K562 (cell line): Measurements from ENCODE around the gene USP24. TPM values are rescaled to one million over a fixed set of nuclear protein-coding genes. Genes with fewer than 3 reads are reported as not detected.

ENCODE experiments used
- ARHGAP35 ChIP-seq: fragments of 450-650 bp; IDR thresholded peaks from 2 replicates; pipeline ENCODE4 v1.6.1; 2018; ENCODE audit not compliant: partially characterized antibody
- CBFA2T2 ChIP-seq: fragments of 450-650 bp; conservative IDR thresholded peaks from 2 replicates; pipeline ENCODE4 v1.6.1; 2017; ENCODE audit warnings: mild to moderate bottlenecking
- CEBPG ChIP-seq, 3 experiments: fragments of 200-800 bp in 1 of 3; sonication (Bioruptor generic) in 1 of 3; sonication (generic) in 1 of 3; formaldehyde crosslinking in 1 of 3; IDR thresholded peaks in 2 of 3; conservative IDR thresholded peaks in 1 of 3; 2 replicates each; pipeline versions ENCODE4 v1.6.1 to v1.8.0; 2016 to 2022; ENCODE audit warnings: missing compliant biosample characterization in 2 of 3, missing genetic modification characterization in 2 of 3, mild to moderate bottlenecking in 1 of 3, missing genetic modification reagents in 1 of 3
- COPS2 ChIP-seq: fragments of 450-650 bp; conservative IDR thresholded peaks from 2 replicates; pipeline ENCODE4 v1.6.1; 2016; ENCODE audit warnings: mild to moderate bottlenecking, moderate library complexity
- EGR1 ChIP-seq: fragments of 450-650 bp; conservative IDR thresholded peaks from 2 replicates; pipeline ENCODE4 v1.6.1; 2017; ENCODE audit warnings: mild to moderate bottlenecking
- ESRRA ChIP-seq: fragments of 450-650 bp; IDR thresholded peaks from 2 replicates; pipeline ENCODE4 v1.6.1; 2014; ENCODE audit warnings: low read depth, mild to moderate bottlenecking, moderate library complexity, borderline replicate concordance
- FOSL1 ChIP-seq: fragments of 200-800 bp; sonication (Bioruptor generic); conservative IDR thresholded peaks from 2 replicates; pipeline ENCODE4 v1.6.1; 2016; ENCODE audit warnings: missing genetic modification characterization, missing compliant biosample characterization
- FOXA3 ChIP-seq, 2 experiments: fragments of 450-650 bp in 1 of 2; sonication (generic) in 1 of 2; formaldehyde crosslinking; IDR thresholded peaks in 1 of 2; conservative IDR thresholded peaks in 1 of 2; 2 replicates each; pipeline versions ENCODE4 v1.4.0 to v1.8.0; 2020 to 2022; ENCODE audit warnings: mild to moderate bottlenecking in 2 of 2, missing genetic modification reagents in 1 of 2
- GABPB2 ChIP-seq: fragments of 250-450 bp; sonication (Bioruptor Pico); conservative IDR thresholded peaks from 2 replicates; pipeline ENCODE4 v1.5.1; 2021; ENCODE audit warnings: mild to moderate bottlenecking
- GATAD2A ChIP-seq: fragments of 450-650 bp; IDR thresholded peaks from 2 replicates; pipeline ENCODE4 v1.6.1; 2017
- KAT8 ChIP-seq: fragments of 450-650 bp; IDR thresholded peaks from 2 replicates; pipeline ENCODE4 v1.6.1; 2016; ENCODE audit warnings: low read depth, mild to moderate bottlenecking
- MAFF ChIP-seq: IDR thresholded peaks from 2 replicates; pipeline ENCODE4 v1.6.1; 2012; ENCODE audit warnings: low read length, improper control_type of control experiment
- MAFG ChIP-seq: fragments of 450-650 bp; conservative IDR thresholded peaks from 2 replicates; pipeline ENCODE4 v1.6.1; 2016; ENCODE audit warnings: missing genetic modification characterization, missing compliant biosample characterization
- NR1H2 ChIP-seq: sonication (generic); formaldehyde crosslinking; IDR thresholded peaks from 2 replicates; pipeline ENCODE4 v1.4.0; 2020; ENCODE audit warnings: mild to moderate bottlenecking, missing genetic modification reagents
- PHTF2 ChIP-seq: fragments of 250-450 bp; sonication (Bioruptor Pico); IDR thresholded peaks from 2 replicates; pipeline ENCODE4 v1.5.0; 2021; ENCODE audit warnings: mild to moderate bottlenecking
- XRCC5 ChIP-seq: fragments of 200-400 bp; formaldehyde crosslinking; IDR thresholded peaks from 2 replicates; pipeline ENCODE4 v1.6.1; 2017; ENCODE audit warnings: low read depth, mild to moderate bottlenecking, low read length
- ZBTB7A ChIP-seq: IDR thresholded peaks from 2 replicates; pipeline ENCODE4 v1.6.1; 2011; ENCODE audit warnings: low read depth, mild to moderate bottlenecking, low read length, moderate library complexity, borderline replicate concordance; ENCODE audit not compliant: control insufficient read depth
- ZNF232 ChIP-seq: sonication (generic); formaldehyde crosslinking; IDR thresholded peaks from 2 replicates; pipeline ENCODE4 v1.8.0; 2022; ENCODE audit warnings: mild to moderate bottlenecking, missing genetic modification reagents
- ZNF316 ChIP-seq: fragments of 450-650 bp; IDR thresholded peaks from 2 replicates; pipeline ENCODE4 v1.6.1; 2016
- ZNF561 ChIP-seq: fragments of 450-650 bp; formaldehyde crosslinking; conservative IDR thresholded peaks from 2 replicates; pipeline ENCODE4 v1.4.0; 2020; ENCODE audit warnings: mild to moderate bottlenecking, moderate library complexity
- ZNF668 ChIP-seq: fragments of 250-450 bp; sonication (Bioruptor Pico); IDR thresholded peaks from 2 replicates; pipeline ENCODE4 v1.8.0; 2022; ENCODE audit warnings: mild to moderate bottlenecking, inconsistent platforms
- ZNF695 ChIP-seq: fragments of 450-650 bp; formaldehyde crosslinking; IDR thresholded peaks from 2 replicates; pipeline ENCODE4 v1.4.0; 2020; ENCODE audit warnings: mild to moderate bottlenecking, moderate library complexity
- ZNF766 ChIP-seq: fragments of 200-800 bp; sonication (Bioruptor generic); conservative IDR thresholded peaks from 2 replicates; pipeline ENCODE4 v1.6.1; 2016; ENCODE audit warnings: missing genetic modification characterization, missing compliant biosample characterization
- polyA plus RNA-seq, 8 experiments: library from polyadenylated mRNA; depleted of rRNA in 4 of 8; stranded (reverse) in 5 of 8; unstranded in 3 of 8; fragments of >200 nt; fragmentation: Nextera tagmentation in 2 of 8; fragmentation: Illumina TruSeq in 1 of 8; extraction: Ambion mirVana in 2 of 8; extraction: Trizol in 1 of 8; gene quantifications; 2 replicates each; pipeline versions ENCODE4 v1.2.1 to v1.2.3, GENCODE V29; 2011 to 2014; ENCODE audit warnings: inconsistent platforms in 1 of 8, missing spikeins in 1 of 8
- total RNA-seq, 7 experiments: library from RNA; depleted of rRNA in 6 of 7; stranded (reverse); fragments of >200 nt in 6 of 7; fragmentation: Illumina TruSeq in 2 of 7; extraction: Trizol in 2 of 7; gene quantifications; 2 replicates each; pipeline versions ENCODE4 v1.2.1 to v1.2.3, GENCODE V29; 2011 to 2021; ENCODE audit warnings: low replicate concordance in 1 of 7
- TF ChIP-seq, protein P1 (sequence below): fragments of 250-450 bp; sonication (Bioruptor Pico); IDR thresholded peaks from 2 replicates; pipeline ENCODE4 v1.5.1; 2021; ENCODE audit warnings: mild to moderate bottlenecking
- TF ChIP-seq, protein P2 (sequence below): sonication (generic); formaldehyde crosslinking; IDR thresholded peaks from 2 replicates; pipeline ENCODE4 v1.8.0; 2022; ENCODE audit warnings: mild to moderate bottlenecking, low read depth, missing genetic modification reagents
- TF ChIP-seq, protein P3 (sequence below): conservative IDR thresholded peaks from 2 replicates; pipeline ENCODE4 v1.6.1; 2011; ENCODE audit warnings: low read depth, mild to moderate bottlenecking, low read length; ENCODE audit not compliant: control insufficient read depth
- TF ChIP-seq, protein P4 (sequence below): fragments of 250-450 bp; sonication (Bioruptor Pico); IDR thresholded peaks from 2 replicates; pipeline ENCODE4 v1.6.1; 2021; ENCODE audit warnings: mild to moderate bottlenecking
- TF ChIP-seq, protein P5 (sequence below): fragments of 250-450 bp; sonication (Bioruptor Pico); IDR thresholded peaks from 2 replicates; pipeline ENCODE4 v1.8.0; 2021; ENCODE audit warnings: moderate library complexity, mild to moderate bottlenecking, inconsistent platforms

USP24 gene
- total and polyA plus RNA-seq, 9 of the 15 experiments (the other 6 are each of a cell fraction or from before 2014, with no cell fraction given): 7.7 to 62.6 (median 36.8) TPM

DNA sequence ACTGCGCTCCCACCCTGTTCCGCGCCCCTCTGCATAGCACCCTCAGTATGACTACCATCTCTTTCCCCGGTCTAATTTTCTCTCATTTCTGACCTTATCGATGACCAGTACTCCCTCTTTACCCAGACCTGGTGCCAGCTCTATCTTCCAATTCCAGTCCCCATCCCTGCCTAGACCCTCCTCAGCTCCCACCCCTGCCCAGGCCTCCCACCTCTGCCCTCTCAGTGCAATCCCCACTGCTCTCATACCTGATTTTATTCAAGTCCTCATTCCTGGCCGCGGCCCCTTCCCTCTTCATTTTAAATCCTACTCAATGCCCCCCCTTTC lies 1.3 kb downstream of the USP24 start (continued):
- TF ChIP-seq, protein P1, sequence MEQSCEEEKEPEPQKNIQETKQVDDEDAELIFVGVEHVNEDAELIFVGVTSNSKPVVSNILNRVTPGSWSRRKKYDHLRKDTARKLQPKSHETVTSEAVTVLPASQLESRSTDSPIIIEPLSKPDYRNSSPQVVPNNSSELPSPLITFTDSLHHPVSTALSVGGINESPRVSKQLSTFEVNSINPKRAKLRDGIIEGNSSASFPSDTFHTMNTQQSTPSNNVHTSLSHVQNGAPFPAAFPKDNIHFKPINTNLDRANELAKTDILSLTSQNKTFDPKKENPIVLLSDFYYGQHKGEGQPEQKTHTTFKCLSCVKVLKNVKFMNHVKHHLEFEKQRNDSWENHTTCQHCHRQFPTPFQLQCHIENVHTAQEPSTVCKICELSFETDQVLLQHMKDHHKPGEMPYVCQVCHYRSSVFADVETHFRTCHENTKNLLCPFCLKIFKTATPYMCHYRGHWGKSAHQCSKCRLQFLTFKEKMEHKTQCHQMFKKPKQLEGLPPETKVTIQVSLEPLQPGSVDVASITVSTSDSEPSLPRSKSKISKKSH (CRISPR knock-in tag): no peak
- TF ChIP-seq, protein P2, sequence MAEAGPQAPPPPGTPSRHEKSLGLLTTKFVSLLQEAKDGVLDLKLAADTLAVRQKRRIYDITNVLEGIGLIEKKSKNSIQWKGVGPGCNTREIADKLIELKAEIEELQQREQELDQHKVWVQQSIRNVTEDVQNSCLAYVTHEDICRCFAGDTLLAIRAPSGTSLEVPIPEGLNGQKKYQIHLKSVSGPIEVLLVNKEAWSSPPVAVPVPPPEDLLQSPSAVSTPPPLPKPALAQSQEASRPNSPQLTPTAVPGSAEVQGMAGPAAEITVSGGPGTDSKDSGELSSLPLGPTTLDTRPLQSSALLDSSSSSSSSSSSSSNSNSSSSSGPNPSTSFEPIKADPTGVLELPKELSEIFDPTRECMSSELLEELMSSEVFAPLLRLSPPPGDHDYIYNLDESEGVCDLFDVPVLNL (CRISPR knock-in tag): no peak
- TF ChIP-seq COPS2: no peak
- no peak for TF ChIP-seq ESRRA
- TF ChIP-seq NR1H2 (CRISPR knock-in tag): no peak
- TF ChIP-seq MAFG (tag): no peak
- TF ChIP-seq GABPB2: no peak
- TF ChIP-seq GATAD2A: peak; percentile 83
- TF ChIP-seq ZNF695 (CRISPR knock-in tag): no peak
- TF ChIP-seq FOXA3 (CRISPR knock-in tag; conservative IDR thresholded peaks at IDR 0.05 in 1 of 2, IDR thresholded peaks at IDR 0.05 in 1 of 2): no peak
- TF ChIP-seq CBFA2T2: 0 out of 2 replicates have a peak, but pooled peaks have one; percentile 2
- no peak for TF ChIP-seq XRCC5
- TF ChIP-seq, protein P3, sequence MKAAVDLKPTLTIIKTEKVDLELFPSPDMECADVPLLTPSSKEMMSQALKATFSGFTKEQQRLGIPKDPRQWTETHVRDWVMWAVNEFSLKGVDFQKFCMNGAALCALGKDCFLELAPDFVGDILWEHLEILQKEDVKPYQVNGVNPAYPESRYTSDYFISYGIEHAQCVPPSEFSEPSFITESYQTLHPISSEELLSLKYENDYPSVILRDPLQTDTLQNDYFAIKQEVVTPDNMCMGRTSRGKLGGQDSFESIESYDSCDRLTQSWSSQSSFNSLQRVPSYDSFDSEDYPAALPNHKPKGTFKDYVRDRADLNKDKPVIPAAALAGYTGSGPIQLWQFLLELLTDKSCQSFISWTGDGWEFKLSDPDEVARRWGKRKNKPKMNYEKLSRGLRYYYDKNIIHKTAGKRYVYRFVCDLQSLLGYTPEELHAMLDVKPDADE: no peak
- no peak for TF ChIP-seq PHTF2 (CRISPR knock-in tag)
- TF ChIP-seq ZNF766 (CRISPR knock-in tag): no peak
- no peak for TF ChIP-seq ARHGAP35
- TF ChIP-seq, protein P4, sequence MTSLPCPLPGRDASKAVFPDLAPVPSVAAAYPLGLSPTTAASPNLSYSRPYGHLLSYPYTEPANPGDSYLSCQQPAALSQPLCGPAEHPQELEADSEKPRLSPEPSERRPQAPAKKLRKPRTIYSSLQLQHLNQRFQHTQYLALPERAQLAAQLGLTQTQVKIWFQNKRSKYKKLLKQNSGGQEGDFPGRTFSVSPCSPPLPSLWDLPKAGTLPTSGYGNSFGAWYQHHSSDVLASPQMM: no peak
- peak; percentile 86; the same call in 1 of the 2 replicates for TF ChIP-seq ZBTB7A
- TF ChIP-seq, protein P5, sequence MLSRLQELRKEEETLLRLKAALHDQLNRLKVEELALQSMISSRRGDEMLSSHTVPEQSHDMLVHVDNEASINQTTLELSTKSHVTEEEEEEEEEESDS (CRISPR knock-in tag): no peak
- no peak for TF ChIP-seq ZNF232
- TF ChIP-seq KAT8: no peak
- TF ChIP-seq EGR1: 0 out of 2 replicates have a peak, but pooled peaks have one; percentile 39
- TF ChIP-seq CEBPG (CRISPR knock-in tag; IDR thresholded peaks at IDR 0.05): no peak
- no peak for TF ChIP-seq CEBPG (tag; conservative IDR thresholded peaks at IDR 0.05 in 1 of 2, IDR thresholded peaks at IDR 0.05 in 1 of 2)
- no peak for TF ChIP-seq MAFF
- no peak for TF ChIP-seq ZNF668 (CRISPR knock-in tag)
- no peak for TF ChIP-seq FOSL1 (tag)
- TF ChIP-seq ZNF561: no peak
- TF ChIP-seq ZNF316: peak; percentile 17; the same call in 1 of the 2 replicates
